Measurements from ENCODE around the gene SEMA6C.

The SEMA6C gene

DNA sequence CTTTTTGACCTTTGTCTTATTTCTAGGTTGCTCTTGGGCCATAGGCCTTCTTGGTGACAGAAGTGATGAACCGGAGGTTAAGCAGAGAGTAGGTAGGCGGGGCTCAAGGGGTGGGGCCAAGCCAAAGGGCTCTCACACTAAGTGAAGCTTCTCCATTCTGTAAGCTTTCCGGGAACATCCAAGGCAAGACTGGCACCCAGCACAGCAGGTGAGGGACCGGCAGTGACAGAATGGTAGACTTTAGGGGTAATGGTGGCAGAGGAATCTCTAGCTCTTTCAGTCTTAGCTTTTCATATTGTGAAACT, 10.0 kb upstream of the SEMA6C start, which contains the start of gene TNFAIP8L2:
TSS of gene TNFAIP8L2 (plus strand) at position 135 of the 305 bp plus-strand sequence. CDS start 2,049 bp downstream, outside the sequence.
- Histone ChIP-seq H3K9me3 (ENCODE audit: control insufficient read depth, low read length) (no peaks in the 10 kb centered on the region), H3K27me3 (replicated peaks; ENCODE audit: control insufficient read depth, insufficient read depth, low read length) (no peaks in the 10 kb centered on the region), H3K4me3 (ENCODE audit: low read length) (no peak within 1 kb of the TSS), H3K9ac (ENCODE audit: low read length) (no peak within 1 kb of the TSS), H3K36me3 (ENCODE audit: control insufficient read depth, insufficient read depth, low read length, severe bottlenecking) (peaks cover 46% of the 10 kb centered on the region), H3K4me1 (ENCODE audit: control insufficient read depth, insufficient read depth, low read length) (no peaks in the 10 kb centered on the region)
- no peak for DNase-seq (ENCODE audit: low read depth)

DNA sequence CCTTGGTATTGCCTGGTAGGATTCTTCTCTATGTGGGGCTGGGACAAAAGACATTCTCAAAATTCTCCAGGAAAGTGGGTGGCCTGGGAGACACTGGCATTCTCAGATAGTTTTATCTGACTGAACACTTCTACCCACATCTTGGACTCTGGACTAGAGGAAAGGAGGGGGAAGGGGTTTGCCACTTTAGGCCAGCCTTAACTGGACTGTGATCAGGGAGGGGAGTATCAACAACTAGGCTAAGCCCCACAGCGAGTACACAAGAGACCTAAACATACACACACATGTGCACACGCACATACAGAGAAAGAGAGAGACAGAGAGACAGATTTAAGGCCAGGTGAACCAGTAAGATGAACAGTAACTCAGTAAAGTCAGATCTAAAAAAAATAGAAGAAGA, 1.2 kb upstream of the SEMA6C start:
- Histone ChIP-seq H3K4me3 (ENCODE audit: low read length) (no peak overlapping the region), H3K9ac (ENCODE audit: low read length) (no peak overlapping the region), H3K4me1 (ENCODE audit: control insufficient read depth, insufficient read depth, low read length) (peaks cover 12% of the 10 kb centered on the region), H3K27me3 (replicated peaks; ENCODE audit: control insufficient read depth, insufficient read depth, low read length) (peaks cover 10% of the 10 kb centered on the region), H3K9me3 (ENCODE audit: control insufficient read depth, low read length) (no peaks in the 10 kb centered on the region), H3K36me3 (ENCODE audit: control insufficient read depth, insufficient read depth, low read length, severe bottlenecking) (no peaks in the 10 kb centered on the region)
- no peak for DNase-seq (ENCODE audit: low read depth)

DNA sequence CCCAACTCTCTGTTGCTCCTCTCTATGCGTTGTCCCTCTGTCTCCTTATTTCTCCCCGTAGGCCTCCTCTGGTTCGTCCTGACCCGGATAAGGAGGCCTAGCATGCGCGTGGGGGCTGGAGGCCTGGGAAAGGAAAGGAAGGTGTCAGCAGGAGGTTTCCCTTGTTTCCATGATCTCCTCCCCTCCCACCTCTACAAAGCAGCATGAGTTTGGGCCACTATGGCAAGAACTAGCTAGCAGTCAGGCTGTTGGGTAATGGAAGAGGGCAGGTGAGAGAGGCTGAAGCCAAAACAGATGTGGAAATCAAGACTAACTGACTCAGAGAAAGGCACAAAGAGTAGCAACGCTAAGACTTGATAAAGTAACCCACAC, 687 bp upstream of the SEMA6C start:
- Histone ChIP-seq H3K9ac (ENCODE audit: low read length) (peak overlapping the region; percentile 74), H3K4me3 (ENCODE audit: low read length) (peak overlapping the region; percentile 83), H3K36me3 (ENCODE audit: control insufficient read depth, insufficient read depth, low read length, severe bottlenecking) (no peaks in the 10 kb centered on the region), H3K27me3 (replicated peaks; ENCODE audit: control insufficient read depth, insufficient read depth, low read length) (peaks cover 10% of the 10 kb centered on the region), H3K4me1 (ENCODE audit: control insufficient read depth, insufficient read depth, low read length) (peaks cover 12% of the 10 kb centered on the region), H3K9me3 (ENCODE audit: control insufficient read depth, low read length) (no peaks in the 10 kb centered on the region)
- DNase-seq (ENCODE audit: low read depth) = peak; percentile 51

DNA sequence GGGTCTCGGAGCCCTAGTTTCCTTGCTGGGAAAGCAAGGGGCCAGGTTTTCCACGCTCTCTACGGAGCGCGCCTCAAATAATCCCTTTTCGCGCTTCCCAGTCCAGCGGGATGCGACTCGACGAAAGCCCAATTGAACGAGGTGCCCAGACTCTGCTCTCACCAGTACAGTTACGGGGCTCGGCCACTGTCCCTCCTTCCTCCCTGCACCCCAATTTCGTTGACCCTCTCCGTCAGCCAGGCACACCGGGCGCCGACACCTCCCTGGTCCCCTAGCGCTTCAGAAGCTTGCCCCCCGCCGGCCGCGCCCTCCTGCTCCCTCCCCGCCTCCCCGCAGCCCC, 389 bp downstream of the SEMA6C start:
- Histone ChIP-seq H3K9me3 (ENCODE audit: control insufficient read depth, low read length) (no peaks in the 10 kb centered on the region), H3K27me3 (replicated peaks; ENCODE audit: control insufficient read depth, insufficient read depth, low read length) (peaks cover 10% of the 10 kb centered on the region)

DNA sequence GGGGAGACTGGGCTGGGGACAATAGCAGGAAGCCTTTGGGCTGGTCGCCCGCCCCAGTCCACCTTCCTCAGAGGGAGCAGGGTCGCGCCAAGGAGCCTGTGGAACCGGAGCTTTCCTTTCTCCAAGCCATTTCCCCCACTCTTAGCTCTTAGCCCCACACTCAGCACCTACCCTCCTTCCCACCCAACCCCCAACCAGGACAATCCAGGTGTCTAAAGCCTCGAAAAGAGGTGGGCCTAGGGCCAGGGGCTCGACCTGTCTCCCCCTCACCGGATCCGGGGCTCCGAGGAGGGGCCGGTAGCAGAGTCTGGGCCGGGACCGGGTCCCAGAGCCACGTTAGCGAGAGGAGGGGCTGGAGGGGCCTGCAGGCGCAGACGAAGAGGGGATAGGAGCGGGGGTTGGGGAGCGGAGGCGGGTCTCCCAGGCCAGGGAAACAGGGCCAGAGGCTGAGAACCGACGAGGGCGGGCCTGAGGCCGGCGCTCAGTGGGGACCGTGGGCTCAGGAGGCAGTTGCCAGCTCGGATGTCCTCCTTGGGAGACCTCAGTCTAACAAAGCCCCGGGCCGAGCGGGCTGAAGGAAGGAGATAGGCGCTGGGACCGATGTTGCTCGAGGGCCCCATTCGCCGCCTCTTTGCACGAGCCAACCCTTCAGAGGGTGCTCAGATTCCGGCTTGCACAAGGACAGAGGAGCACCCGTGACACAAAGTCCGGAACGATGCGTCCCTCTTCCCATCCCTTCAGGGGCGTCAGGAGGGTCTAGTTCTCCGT, 943 bp downstream of the SEMA6C start:
- Histone ChIP-seq H3K4me3 (ENCODE audit: low read length) (peak overlapping the region; percentile 83), H3K36me3 (ENCODE audit: control insufficient read depth, insufficient read depth, low read length, severe bottlenecking) (no peaks in the 10 kb centered on the region), H3K9me3 (ENCODE audit: control insufficient read depth, low read length) (no peaks in the 10 kb centered on the region), H3K27me3 (replicated peaks; ENCODE audit: control insufficient read depth, insufficient read depth, low read length) (peaks cover 10% of the 10 kb centered on the region), H3K4me1 (ENCODE audit: control insufficient read depth, insufficient read depth, low read length) (peaks cover 12% of the 10 kb centered on the region), H3K9ac (ENCODE audit: low read length) (peak overlapping the region; percentile 79)
- peak; percentile 60 for DNase-seq (ENCODE audit: low read depth)

More for the DNA sequence above, 389 bp downstream of the SEMA6C start:
- no peak for DNase-seq (ENCODE audit: low read depth)
- peak overlapping the region; percentile 79 for H3K9ac ChIP-seq (ENCODE audit: low read length)
- H3K36me3 ChIP-seq (ENCODE audit: control insufficient read depth, insufficient read depth, low read length, severe bottlenecking) = no peaks in the 10 kb centered on the region
- peak overlapping the region; percentile 83 for H3K4me3 ChIP-seq (ENCODE audit: low read length)
- peaks cover 12% of the 10 kb centered on the region for H3K4me1 ChIP-seq (ENCODE audit: control insufficient read depth, insufficient read depth, low read length)

DNA sequence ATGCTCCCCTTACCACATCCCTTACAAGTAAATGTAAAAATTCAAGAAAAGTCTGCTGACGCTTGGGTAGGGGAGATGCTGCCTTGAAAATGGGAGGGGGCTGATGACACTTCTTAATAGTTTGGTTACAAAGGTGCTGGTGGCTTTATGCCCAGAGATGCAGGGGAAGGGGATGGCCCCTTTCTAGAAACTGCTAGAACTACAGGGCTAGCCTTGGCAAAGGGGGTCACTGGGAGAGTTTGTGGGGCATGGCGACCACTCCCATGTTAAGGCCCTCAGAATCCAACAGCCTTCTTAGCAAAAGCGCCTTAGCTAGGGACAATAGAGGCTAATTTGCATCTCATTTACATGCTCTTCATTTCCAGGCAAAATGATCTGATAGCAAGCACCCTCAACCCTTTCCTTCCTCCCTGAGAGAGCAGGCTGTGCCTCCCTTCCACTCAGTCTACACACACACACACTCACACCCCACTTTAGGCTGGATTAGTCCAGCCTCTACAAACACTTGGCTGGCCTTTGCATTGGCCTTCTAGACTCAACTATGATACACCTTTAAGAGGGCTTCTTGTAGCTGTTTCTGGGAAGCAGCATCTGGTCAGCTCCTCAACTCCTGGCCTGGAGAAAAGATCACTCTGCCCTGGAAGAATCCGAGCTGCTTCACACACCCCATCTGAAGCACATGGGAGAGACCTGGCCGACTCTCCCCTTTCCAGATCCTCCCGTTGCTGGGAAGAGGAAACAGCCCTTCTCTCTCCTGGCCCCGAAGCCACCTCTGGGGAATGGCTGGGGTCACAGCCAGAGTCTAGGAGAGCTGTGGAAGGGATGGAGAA, 1.7 kb downstream of the SEMA6C start:
- no peak overlapping the region for H3K9ac ChIP-seq (ENCODE audit: low read length)
- no peaks in the 10 kb centered on the region for H3K9me3 ChIP-seq (ENCODE audit: control insufficient read depth, low read length)
- H3K4me1 ChIP-seq (ENCODE audit: control insufficient read depth, insufficient read depth, low read length) = peaks cover 12% of the 10 kb centered on the region
- no peaks in the 10 kb centered on the region for H3K36me3 ChIP-seq (ENCODE audit: control insufficient read depth, insufficient read depth, low read length, severe bottlenecking)
- H3K27me3 ChIP-seq (replicated peaks; ENCODE audit: control insufficient read depth, insufficient read depth, low read length) = peaks cover 10% of the 10 kb centered on the region
- no peak overlapping the region for H3K4me3 ChIP-seq (ENCODE audit: low read length)
- no peak for DNase-seq (ENCODE audit: low read depth)

DNA sequence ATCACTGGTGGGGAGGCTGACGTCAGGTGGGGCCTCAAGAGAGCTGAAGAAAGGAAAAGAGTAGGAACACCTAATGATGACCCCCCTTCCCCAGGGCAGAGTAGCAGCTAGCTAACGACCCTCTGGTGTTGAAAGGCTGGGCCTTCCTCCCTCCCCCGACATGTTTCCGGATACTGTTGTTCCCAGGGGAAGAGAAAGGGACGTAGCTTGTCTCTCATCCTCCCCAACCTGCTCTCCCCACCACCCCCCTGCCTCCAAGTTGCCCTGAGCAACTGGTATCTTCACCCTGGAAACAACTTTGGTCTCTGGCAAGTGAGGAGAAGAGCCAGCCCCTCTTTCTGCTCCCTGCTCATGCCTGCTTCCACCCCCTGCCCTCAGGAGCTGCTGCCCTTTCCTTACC, 2.4 kb downstream of the SEMA6C start:
- no peak for DNase-seq (ENCODE audit: low read depth)
- Histone ChIP-seq H3K27me3 (replicated peaks; ENCODE audit: control insufficient read depth, insufficient read depth, low read length) (peaks cover 10% of the 10 kb centered on the region), H3K4me3 (ENCODE audit: low read length) (no peak overlapping the region), H3K9me3 (ENCODE audit: control insufficient read depth, low read length) (no peaks in the 10 kb centered on the region), H3K4me1 (ENCODE audit: control insufficient read depth, insufficient read depth, low read length) (peaks cover 12% of the 10 kb centered on the region), H3K36me3 (ENCODE audit: control insufficient read depth, insufficient read depth, low read length, severe bottlenecking) (no peaks in the 10 kb centered on the region), H3K9ac (ENCODE audit: low read length) (no peak overlapping the region)

DNA sequence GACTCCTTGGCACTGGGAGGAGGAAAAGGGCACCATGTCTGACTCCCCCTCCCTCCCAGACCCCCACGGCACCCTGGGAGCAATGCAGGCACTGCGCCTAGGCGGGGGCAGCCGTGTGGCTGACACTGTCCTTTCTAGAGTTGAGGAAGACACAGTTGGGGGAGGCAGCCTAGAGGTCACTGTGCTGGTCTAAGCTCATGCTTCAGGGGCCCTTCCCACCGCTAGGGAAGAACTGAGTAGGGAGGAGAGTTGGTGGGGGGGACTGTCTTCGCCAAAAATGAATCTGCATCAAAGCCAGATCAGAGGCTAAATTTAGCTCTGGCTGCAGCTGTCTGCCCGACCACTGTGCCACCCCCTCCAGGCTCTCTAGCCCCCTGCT, 3.4 kb downstream of the SEMA6C start:
- Histone ChIP-seq H3K27me3 (replicated peaks; ENCODE audit: control insufficient read depth, insufficient read depth, low read length) (peaks cover 10% of the 10 kb centered on the region), H3K36me3 (ENCODE audit: control insufficient read depth, insufficient read depth, low read length, severe bottlenecking) (no peaks in the 10 kb centered on the region), H3K9me3 (ENCODE audit: control insufficient read depth, low read length) (no peaks in the 10 kb centered on the region), H3K9ac (ENCODE audit: low read length) (no peak overlapping the region), H3K4me3 (ENCODE audit: low read length) (no peak overlapping the region), H3K4me1 (ENCODE audit: control insufficient read depth, insufficient read depth, low read length) (peaks cover 12% of the 10 kb centered on the region)
- DNase-seq (ENCODE audit: low read depth) = no peak

DNA sequence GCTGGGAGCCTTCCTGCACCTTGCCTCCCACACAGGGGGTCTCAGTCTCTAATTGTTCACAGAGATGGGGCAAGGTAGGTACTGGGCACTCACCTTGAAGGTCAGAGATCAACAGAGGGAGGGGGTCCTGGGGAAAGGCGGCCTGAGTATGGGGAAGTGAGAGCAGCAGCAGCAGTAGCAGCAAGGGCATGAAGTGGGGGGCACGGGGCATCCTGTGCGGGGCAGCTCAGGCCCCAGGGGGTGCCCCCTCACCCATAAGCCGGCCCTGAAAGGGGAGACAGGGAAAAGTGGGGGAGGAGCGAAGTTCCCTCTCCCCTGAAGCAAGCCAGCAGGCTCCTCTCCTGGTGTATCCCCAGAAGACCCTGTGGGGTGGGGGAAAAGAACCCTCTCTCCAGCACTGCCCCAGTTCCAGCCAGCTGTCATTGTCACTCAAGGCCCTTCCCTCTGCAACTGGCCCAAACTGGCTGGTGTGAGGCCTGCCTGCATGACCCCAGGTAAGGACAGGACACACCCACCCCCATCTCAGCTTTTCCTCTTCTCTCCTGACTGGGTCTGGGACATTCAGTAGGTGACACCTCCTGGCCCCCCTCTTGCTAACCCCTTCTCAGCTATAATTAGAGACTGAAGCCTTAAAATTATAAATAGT, 3.9 kb downstream of the SEMA6C start:
- Histone ChIP-seq H3K36me3 (ENCODE audit: control insufficient read depth, insufficient read depth, low read length, severe bottlenecking) (no peaks in the 10 kb centered on the region), H3K4me3 (ENCODE audit: low read length) (no peak overlapping the region), H3K27me3 (replicated peaks; ENCODE audit: control insufficient read depth, insufficient read depth, low read length) (peaks cover 10% of the 10 kb centered on the region), H3K9me3 (ENCODE audit: control insufficient read depth, low read length) (no peaks in the 10 kb centered on the region), H3K9ac (ENCODE audit: low read length) (no peak overlapping the region), H3K4me1 (ENCODE audit: control insufficient read depth, insufficient read depth, low read length) (peaks cover 12% of the 10 kb centered on the region)
- no peak for DNase-seq (ENCODE audit: low read depth)

DNA sequence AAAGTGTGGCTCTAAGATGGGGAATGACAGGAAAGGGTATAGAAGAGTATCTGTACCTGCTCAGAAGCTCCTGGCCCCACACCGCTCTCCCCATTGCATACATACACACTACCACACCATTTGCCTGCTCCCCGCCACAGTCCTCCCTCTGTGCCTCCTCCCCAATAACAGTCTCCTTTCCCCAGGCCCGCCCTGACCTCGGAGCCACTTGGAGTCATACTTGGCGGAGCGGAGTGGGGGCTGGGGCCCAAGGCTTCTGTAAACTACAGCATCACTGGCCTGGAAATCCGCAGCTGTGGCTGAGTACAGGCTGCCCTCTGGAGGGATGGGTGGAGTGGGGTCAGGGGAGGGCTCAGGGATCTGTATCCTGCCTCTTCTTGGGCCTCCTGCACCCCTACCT, 8.6 kb downstream of the SEMA6C start:
- no peaks in the 10 kb centered on the region for H3K27me3 ChIP-seq (replicated peaks; ENCODE audit: control insufficient read depth, insufficient read depth, low read length)

More for the DNA sequence above, 8.6 kb downstream of the SEMA6C start:
- no peak for DNase-seq (ENCODE audit: low read depth)
- Histone ChIP-seq H3K9me3 (ENCODE audit: control insufficient read depth, low read length) (no peaks in the 10 kb centered on the region), H3K36me3 (ENCODE audit: control insufficient read depth, insufficient read depth, low read length, severe bottlenecking) (no peaks in the 10 kb centered on the region), H3K4me1 (ENCODE audit: control insufficient read depth, insufficient read depth, low read length) (no peaks in the 10 kb centered on the region), H3K9ac (ENCODE audit: low read length) (no peak overlapping the region), H3K4me3 (ENCODE audit: low read length) (no peak overlapping the region)
